ENCODE data around the gene NDST3. TPM values are rescaled to one million over a fixed set of nuclear protein-coding genes. Genes with fewer than 3 reads are reported as not detected.

Gene NDST3
- total RNA-seq, 4 donors from 2014 or later = under 0.01 TPM; not detected in 3

GRCh38 chr4:118278473-118279274 is 244.4 kb downstream of the NDST3 start:
- 2% methylated on average over 27 of the region's 56 CpGs for WGBS
- peaks cover 0 to 23% (median 9%) of the 10 kb centered on the region in 4 donors for H3K36me3 ChIP-seq
- H3K4me3 ChIP-seq = peak overlapping the region; percentile 68 to 87 (median 76)
- no peaks in the 10 kb centered on the region for H3K9me3 ChIP-seq
- peaks cover 21 to 36% (median 27%) of the 10 kb centered on the region in 4 donors for H3K4me1 ChIP-seq
- DNase-seq (ENCODE audit: extremely low spot score) = peak; percentile 98
- no peaks in the 10 kb centered on the region for H3K27me3 ChIP-seq
- intact Hi-C loops (cut with DNase I) = no loop called here
- TF ChIP-seq EP300 (IDR thresholded peaks at IDR 0.05) (no peak), POLR2AphosphoS5 (IDR thresholded peaks at IDR 0.05) (peak; percentile 93 to 97), CTCF (IDR thresholded peaks at IDR 0.05) (no peak), POLR2A (IDR thresholded peaks at IDR 0.05; ENCODE audit: low read depth) (peak; percentile 83)
- peak overlapping the region; percentile 86 to 94 (median 91) for H3K27ac ChIP-seq (replicated peaks in 1 of 4)

GRCh38 chr4:118279328-118279727 is 245.0 kb downstream of the NDST3 start:
- WGBS = 20% methylated on average over 13 of the region's 13 CpGs
- DNase-seq (ENCODE audit: extremely low spot score) = no peak
- intact Hi-C loops (cut with DNase I) = no loop called here
- Histone ChIP-seq H3K36me3 (peaks cover 0 to 23% (median 9%) of the 10 kb centered on the region in 4 donors), H3K4me1 (peaks cover 21 to 36% (median 27%) of the 10 kb centered on the region in 4 donors), H3K27me3 (no peaks in the 10 kb centered on the region), H3K4me3 (peak overlapping the region; percentile 68 to 87 (median 76)), H3K27ac (replicated peaks in 1 of 4) (peak overlapping the region; percentile 86 to 94 (median 91)), H3K9me3 (no peaks in the 10 kb centered on the region)
- no peak for TF ChIP-seq CTCF (IDR thresholded peaks at IDR 0.05)
- TF ChIP-seq EP300 (IDR thresholded peaks at IDR 0.05) = no peak
- TF ChIP-seq POLR2A (IDR thresholded peaks at IDR 0.05; ENCODE audit: low read depth) = no peak
- no peak for TF ChIP-seq POLR2AphosphoS5 (IDR thresholded peaks at IDR 0.05)

- H3K27ac ChIP-seq (replicated peaks in 1 of 4) = peak overlapping the region in 2 of 4 donors; percentile 90 to 92
- intact Hi-C loops (cut with DNase I) = loop anchor here (5.0 to 10.0 kb wide), 2 partner anchors 72 to 405 kb away; partner anchors contain the start of genes METTL14 and PRSS12
Measured at GRCh38 chr4:118279920-118280432, 245.7 kb downstream of the NDST3 start.

More at GRCh38 chr4:118279920-118280432, 245.7 kb downstream of the NDST3 start:
- no peaks in the 10 kb centered on the region for H3K9me3 ChIP-seq
- no peak for TF ChIP-seq EP300 (IDR thresholded peaks at IDR 0.05)
- no peak for TF ChIP-seq POLR2A (IDR thresholded peaks at IDR 0.05; ENCODE audit: low read depth)
- no peak for TF ChIP-seq CTCF (IDR thresholded peaks at IDR 0.05)
- no peak for TF ChIP-seq POLR2AphosphoS5 (IDR thresholded peaks at IDR 0.05)
- WGBS = 40% methylated on average over 2 of the region's 2 CpGs
- H3K4me1 ChIP-seq = peaks cover 21 to 36% (median 27%) of the 10 kb centered on the region in 4 donors
- H3K36me3 ChIP-seq = peaks cover 0 to 23% (median 9%) of the 10 kb centered on the region in 4 donors
- DNase-seq (ENCODE audit: extremely low spot score) = no peak
- H3K4me3 ChIP-seq = peak overlapping the region; percentile 68 to 87 (median 76)
- H3K27me3 ChIP-seq = no peaks in the 10 kb centered on the region

Data from esophagus muscularis mucosa (tissue), 4 donors.